HS-27A (cell line): ENCODE measurements around the gene TTBK1.
A peak's percentile ranks its signal among the peaks of the same experiment; 100 is the strongest.

ENCODE experiments used
- DNase-seq: peaks from one replicate; pipeline ENCODE4 v3.0.0-alpha.2; 2012; ENCODE audit warnings: low read depth, missing footprints

TTBK1 gene

GRCh38 chr6:43304882-43305281 is 61.6 kb downstream of the TTBK1 start:
- no peak for DNase-seq

- no peak for DNase-seq
Observed at GRCh38 chr6:43306086-43306485, 62.8 kb downstream of the TTBK1 start.

GRCh38 chr6:43307451-43308100 is 64.3 kb downstream of the TTBK1 start:
- DNase-seq, result no peak

GRCh38 chr6:43308101-43308989 is 65.1 kb downstream of the TTBK1 start, which contains the start of gene CRIP3:
TSS of gene CRIP3 (minus strand) at chr6:43308826. CDS start at chr6:43308792, 34 bp downstream.
- peak; percentile 17 for DNase-seq

- DNase-seq, result no peak
Observed at GRCh38 chr6:43308990-43309477, 65.8 kb downstream of the TTBK1 start.

- no peak for DNase-seq
Observed at GRCh38 chr6:43310134-43310533, 66.9 kb downstream of the TTBK1 start.

- DNase-seq, result no peak
Observed at GRCh38 chr6:43310624-43311023, 67.3 kb downstream of the TTBK1 start.

GRCh38 chr6:43311666-43312065 is 68.4 kb downstream of the TTBK1 start:
- no peak for DNase-seq

- no peak for DNase-seq
Observed at GRCh38 chr6:43313813-43314212, 70.5 kb downstream of the TTBK1 start.

GRCh38 chr6:43318011-43318410 is 74.7 kb downstream of the TTBK1 start:
- DNase-seq, result no peak

- DNase-seq, result no peak
Observed at GRCh38 chr6:43325876-43326275, 82.6 kb downstream of the TTBK1 start.

- no peak for DNase-seq
Observed at GRCh38 chr6:43328528-43328927, 85.2 kb downstream of the TTBK1 start.

GRCh38 chr6:43331470-43331869 is 88.2 kb downstream of the TTBK1 start:
- DNase-seq, result no peak

- DNase-seq, result no peak
Observed at GRCh38 chr6:43331891-43332290, 88.6 kb downstream of the TTBK1 start.

- peak; percentile 29 for DNase-seq
Observed at GRCh38 chr6:43334466-43335095, 91.3 kb downstream of the TTBK1 start.

GRCh38 chr6:43335469-43335868 is 92.2 kb downstream of the TTBK1 start:
- no peak for DNase-seq

GRCh38 chr6:43336382-43336781 is 93.1 kb downstream of the TTBK1 start:
- no peak for DNase-seq
